PFSK-1 (cell line): ENCODE measurements around the gene KIAA1755.

Experiments used
- FOXP2 ChIP-seq: optimal IDR thresholded peaks from 2 replicates; pipeline ENCODE3; 2011; ENCODE audit warnings: borderline replicate concordance, control low read depth, inconsistent platforms; ENCODE audit not compliant: insufficient read depth; ENCODE audit errors: extremely low read length, extremely low read depth
- POLR2AphosphoS5 ChIP-seq: IDR thresholded peaks from 2 replicates; pipeline ENCODE4 v1.6.1; 2012; ENCODE audit warnings: low read depth, mild to moderate bottlenecking, control low read depth, low read length, moderate library complexity
- REST ChIP-seq, 2 experiments: IDR thresholded peaks; 2 replicates each; pipeline versions ENCODE4 v1.6.1 to v1.8.0; 2011 to 2012; ENCODE audit warnings: low read depth in 2 of 2, low read length in 2 of 2, control low read depth in 1 of 2, inconsistent platforms in 1 of 2, mild to moderate bottlenecking in 1 of 2, moderate library complexity in 1 of 2; ENCODE audit not compliant: insufficient read depth in 1 of 2
- SIN3A ChIP-seq: IDR thresholded peaks from 2 replicates; pipeline ENCODE4 v1.6.1; 2012; ENCODE audit warnings: mild to moderate bottlenecking, low read length, moderate library complexity, borderline replicate concordance; ENCODE audit not compliant: insufficient read depth
- TAF1 ChIP-seq: IDR thresholded peaks from 2 replicates; pipeline ENCODE4 v1.6.1; 2012; ENCODE audit warnings: low read length, control low read depth, borderline replicate concordance; ENCODE audit not compliant: insufficient read depth

KIAA1755 gene

GRCh38 chr20:38203981-38204357, 56.6 kb downstream of the KIAA1755 start:
- TF ChIP-seq TAF1 = no peak

GRCh38 chr20:38203337-38203980, 57.1 kb downstream of the KIAA1755 start:
- TF ChIP-seq REST (IDR thresholded peaks at IDR 0.05; ENCODE audit: insufficient read depth in 1 of 2, low read depth in 2 of 2, low read length in 2 of 2) (no peak), SIN3A (no peak), TAF1 (no peak), FOXP2 (no peak), POLR2AphosphoS5 (no peak)

- TF ChIP-seq SIN3A (no peak), FOXP2 (no peak), TAF1 (no peak), REST (IDR thresholded peaks at IDR 0.05; ENCODE audit: insufficient read depth in 1 of 2, low read depth in 2 of 2, low read length in 2 of 2) (no peak), POLR2AphosphoS5 (no peak)
Observed at GRCh38 chr20:38202982-38203293, 57.6 kb downstream of the KIAA1755 start.

GRCh38 chr20:38202153-38202981, 58.2 kb downstream of the KIAA1755 start:
- TF ChIP-seq SIN3A = no peak
- TF ChIP-seq FOXP2 = no peak
- TF ChIP-seq TAF1 = no peak
- TF ChIP-seq REST (IDR thresholded peaks at IDR 0.05; ENCODE audit: insufficient read depth in 1 of 2, low read depth in 2 of 2, low read length in 2 of 2) = no peak
- no peak for TF ChIP-seq POLR2AphosphoS5

GRCh38 chr20:38201356-38201755, 59.2 kb downstream of the KIAA1755 start:
- TF ChIP-seq POLR2AphosphoS5 (no peak), REST (IDR thresholded peaks at IDR 0.05; ENCODE audit: insufficient read depth in 1 of 2, low read depth in 2 of 2, low read length in 2 of 2) (no peak), FOXP2 (peak; percentile 68)
